Measurements from ENCODE around the gene LARGE1. TPM values are rescaled to one million over a fixed set of nuclear protein-coding genes. Genes with fewer than 3 reads are reported as not detected.

The LARGE1 gene
- total and polyA plus RNA-seq, 2 of the 8 experiments (the other 6 are each of a cell fraction or from before 2014, with no cell fraction given), result 43.7 to 83.0 TPM

- H3K18ac ChIP-seq (ENCODE audit: extremely low read depth, low read length), result no peak overlapping the region
- H4K5ac ChIP-seq (ENCODE audit: insufficient read length, low read depth, low read length), result no peak overlapping the region
- ChIA-PET CTCF (ENCODE audit: partially characterized antibody) (interaction anchor here (0.9 to 1.5 kb wide), 4 partner anchors 9 to 20 kb away, joined by 3 to 5 read pairs (median 4); no protein-coding TSS in a partner anchor), POLR2A (ENCODE audit: partially characterized antibody) (interaction anchor here (1.2 to 1.4 kb wide), 2 partner anchors 10 to 68 kb away, joined by 3 to 7 read pairs; no protein-coding TSS in a partner anchor)
- H3K4me3 ChIP-seq (ENCODE audit: extremely low read depth in 1 of 4, insufficient read depth in 2 of 4, low read depth in 3 of 4, low read length in 4 of 4), result no peak overlapping the region
- peaks cover 17 to 19% of the 10 kb centered on the region in 2 experiments for H4K20me1 ChIP-seq (replicated peaks in 1 of 2; ENCODE audit: control insufficient read depth in 1 of 2, insufficient read depth in 2 of 2, low read length in 2 of 2)
- H3K4me1 ChIP-seq (replicated peaks in 1 of 4; ENCODE audit: control insufficient read depth in 3 of 4, insufficient read depth in 4 of 4, low read length in 3 of 4), result peaks cover 1 to 14% (median 10%) of the 10 kb centered on the region in 4 experiments
- FAIRE-seq (no peak), DNase-seq (ENCODE audit: low read depth in 1 of 2, low spot score in 2 of 2) (no peak)
- no peaks in the 10 kb centered on the region for H3K9me3 ChIP-seq (ENCODE audit: insufficient read depth in 2 of 2, low read depth in 1 of 2, low read length in 1 of 2)
- H3K79me1 ChIP-seq (ENCODE audit: low read depth, low read length), result peaks cover 15% of the 10 kb centered on the region
- no peaks in the 10 kb centered on the region for H3K23me2 ChIP-seq (ENCODE audit: low read depth, low read length)
- H3K56ac ChIP-seq (replicated peaks; ENCODE audit: insufficient read length, low read depth, low read length), result no peak overlapping the region
- no peak overlapping the region for H2AFZ ChIP-seq (ENCODE audit: low read length)
- H3K14ac ChIP-seq (ENCODE audit: insufficient read length), result no peak overlapping the region
- H4K91ac ChIP-seq (replicated peaks; ENCODE audit: insufficient read length, low read length), result no peak overlapping the region
- no peak overlapping the region for H2AK5ac ChIP-seq (ENCODE audit: low read depth, low read length)
- H3K4me2 ChIP-seq (ENCODE audit: insufficient read depth in 1 of 2, low read depth in 2 of 2, low read length in 2 of 2), result no peak overlapping the region
- H3K36me3 ChIP-seq (ENCODE audit: control insufficient read depth in 2 of 4, insufficient read depth in 4 of 4, low read length in 3 of 4), result peaks cover 0 to 11% (median 0%) of the 10 kb centered on the region in 4 experiments; a peak in 1 of 8 replicates
- H3K9ac ChIP-seq (replicated peaks in 1 of 4; ENCODE audit: extremely low read depth in 1 of 4, low read depth in 3 of 4, low read length in 3 of 4), result no peak overlapping the region
- H4K8ac ChIP-seq (ENCODE audit: extremely low read depth, insufficient read depth, low read length), result no peak overlapping the region
- WGBS, 2 experiments (ENCODE audit: extremely low coverage in 1 of 2, insufficient coverage in 1 of 2, insufficient read length in 1 of 2, insufficient replicate concordance in 2 of 2, low coverage in 1 of 2, low lambda C conversion rate in 2 of 2, missing lambda C conversion rate in 1 of 2), result 89% methylated on average over 6 of the region's 6 CpGs; no CpG with 5 or more reads in 1 of the 2 experiments
- no peak overlapping the region for H3K27ac ChIP-seq (ENCODE audit: low read depth, low read length)
- no peak overlapping the region for H2BK20ac ChIP-seq (ENCODE audit: low read length)
- no peak overlapping the region for H2BK15ac ChIP-seq (ENCODE audit: low read length)
- H3K27me3 ChIP-seq (replicated peaks in 1 of 4; ENCODE audit: control insufficient read depth in 3 of 4, extremely low read depth in 1 of 4, insufficient read depth in 3 of 4, low read length in 3 of 4), result no peaks in the 10 kb centered on the region
- no peak overlapping the region for H2BK120ac ChIP-seq (replicated peaks; ENCODE audit: low read depth, low read length)
- no peak overlapping the region for H3K23ac ChIP-seq (ENCODE audit: insufficient read length)
- TF ChIP-seq SUZ12 (IDR thresholded peaks at IDR 0.05; ENCODE audit: low read length), result no peak
- TF ChIP-seq CHD1 (IDR thresholded peaks at IDR 0.05; ENCODE audit: low read depth, low read length), result no peak
- TF ChIP-seq JUND (IDR thresholded peaks at IDR 0.05; ENCODE audit: low read length), result no peak
- no peak for TF ChIP-seq KDM1A (IDR thresholded peaks at IDR 0.05; ENCODE audit: borderline replicate concordance, low read length)
- TF ChIP-seq KDM4A (IDR thresholded peaks at IDR 0.05; ENCODE audit: low read depth, low read length, severe bottlenecking), result no peak
- TF ChIP-seq CREB1 (IDR thresholded peaks at IDR 0.05), result no peak
- TF ChIP-seq JUN (IDR thresholded peaks at IDR 0.05; ENCODE audit: low read depth, low read length), result no peak
- TF ChIP-seq EZH2 (IDR thresholded peaks at IDR 0.05; ENCODE audit: low read depth, low read length, severe bottlenecking), result no peak
- TF ChIP-seq SP2 (IDR thresholded peaks at IDR 0.05; ENCODE audit: low read length), result no peak
- TF ChIP-seq HDAC2 (IDR thresholded peaks at IDR 0.05; ENCODE audit: borderline replicate concordance in 1 of 2, low read depth in 2 of 2, low read length in 2 of 2), result no peak
- no peak for TF ChIP-seq ATF3 (IDR thresholded peaks at IDR 0.05; ENCODE audit: insufficient read depth, low read depth, low read length)
- no peak for TF ChIP-seq ASH2L (IDR thresholded peaks at IDR 0.05; ENCODE audit: low read length)
- no peak for TF ChIP-seq YY1 (IDR thresholded peaks at IDR 0.05; ENCODE audit: low read depth, low read length)
- TF ChIP-seq SIRT6 (IDR thresholded peaks at IDR 0.05; ENCODE audit: low read length), result no peak
- no peak overlapping the region for H3K4ac ChIP-seq (replicated peaks; ENCODE audit: insufficient read length, low read depth, low read length)
- no peak overlapping the region for H2BK12ac ChIP-seq (ENCODE audit: low read depth, low read length)
- H2BK5ac ChIP-seq (ENCODE audit: low read depth, low read length), result no peak overlapping the region
- H3K79me2 ChIP-seq (ENCODE audit: control insufficient read depth in 1 of 2, insufficient read depth in 2 of 2, low read length in 2 of 2), result peaks cover 57 to 99% of the 10 kb centered on the region in 2 experiments
Observed at GRCh38 chr22:33909075-33909458, 11.2 kb downstream of the LARGE1 start.
